Endometrial microvascular endothelial cells (primary cell): ENCODE results near the gene CDH23. TPM values are rescaled to one million over a fixed set of nuclear protein-coding genes. Genes with fewer than 3 reads are reported as not detected.

Source experiments
- in situ Hi-C: cut with HindIII; loops from 2 replicates; pipeline ENCODE4 v1.10.0; 2017; ENCODE audit warnings: low sequenced_read_pairs, low pct_unique_long_range_greater_than_20kb; ENCODE audit errors: inconsistent ontology term
- total RNA-seq: library from RNA; depleted of rRNA; stranded (reverse); fragments of >200 nt; gene quantifications from one replicate; pipeline ENCODE4 v1.2.3, GENCODE V29; 2015; ENCODE audit errors: inconsistent ontology term

CDH23 gene
- total RNA-seq, 1 donor from 2014 or later = 0.09 TPM

- in situ Hi-C loops = no loop called here
These were observed 230.7 kb downstream of the CDH23 start for GRCh38 chr10:71627230-71627939.

GRCh38 chr10:71627956-71628355 lies 231.2 kb downstream of the CDH23 start:
- in situ Hi-C loops = no loop called here

GRCh38 chr10:71629131-71629530 lies 232.4 kb downstream of the CDH23 start:
- in situ Hi-C loops = no loop called here

GRCh38 chr10:71630168-71630567 lies 233.4 kb downstream of the CDH23 start:
- in situ Hi-C loops = no loop called here

GRCh38 chr10:71631007-71631861 lies 234.5 kb downstream of the CDH23 start:
- in situ Hi-C loops = no loop called here

GRCh38 chr10:71632200-71632820 lies 235.6 kb downstream of the CDH23 start:
- in situ Hi-C loops = no loop called here

GRCh38 chr10:71632896-71633600 lies 236.3 kb downstream of the CDH23 start:
- in situ Hi-C loops = no loop called here

- in situ Hi-C loops = no loop called here
These were observed 237.2 kb downstream of the CDH23 start for GRCh38 chr10:71633920-71634319.

- in situ Hi-C loops = no loop called here
These were observed 237.9 kb downstream of the CDH23 start for GRCh38 chr10:71634531-71635164.

- in situ Hi-C loops = no loop called here
These were observed 238.6 kb downstream of the CDH23 start for GRCh38 chr10:71635251-71635866.

- in situ Hi-C loops = no loop called here
These were observed 239.1 kb downstream of the CDH23 start for GRCh38 chr10:71635867-71636266.

- in situ Hi-C loops = no loop called here
These were observed 239.9 kb downstream of the CDH23 start for GRCh38 chr10:71636588-71636987.

- in situ Hi-C loops = no loop called here
These were observed 240.6 kb downstream of the CDH23 start for GRCh38 chr10:71637305-71637704.

- in situ Hi-C loops = no loop called here
These were observed 241.5 kb downstream of the CDH23 start for GRCh38 chr10:71638064-71638821.

GRCh38 chr10:71638822-71639719 lies 242.4 kb downstream of the CDH23 start:
- in situ Hi-C loops = no loop called here

- in situ Hi-C loops = no loop called here
These were observed 243.9 kb downstream of the CDH23 start for GRCh38 chr10:71640607-71641006.

GRCh38 chr10:71641449-71641848 lies 244.7 kb downstream of the CDH23 start:
- in situ Hi-C loops = no loop called here
